Upper lobe of left lung (tissue), 6 donors: ENCODE data around the gene NAT9. TPM values are rescaled to one million over a fixed set of nuclear protein-coding genes. Genes with fewer than 3 reads are reported as not detected.

Experiments used
- ATAC-seq, 2 donors: fragments of 200-7000 bp; cut with Tn5 transposase; one replicate each; pipeline ENCODE4 v1.9.1; 2022; ENCODE audit warnings: mild to moderate bottlenecking in 2 of 2, moderate library complexity in 2 of 2; ENCODE audit not compliant: low FRiP score in 2 of 2
- DNase-seq, 2 donors: peaks; one replicate each; pipeline ENCODE4 v3.0.0-alpha.2; 2019 to 2020
- H3K27ac ChIP-seq, 4 donors: fragments of 200-600 bp; sonication (generic); one replicate each; pipeline ENCODE4 v1.5.1; 2016 to 2019
- H3K27me3 ChIP-seq, 4 donors: fragments of 200-600 bp; sonication (generic); one replicate each; pipeline ENCODE4 v1.5.1; 2017 to 2019
- H3K36me3 ChIP-seq, 4 donors: fragments of 200-600 bp; sonication (generic); one replicate each; pipeline ENCODE4 v1.5.1; 2016 to 2019
- H3K4me1 ChIP-seq, 4 donors: fragments of 200-600 bp; sonication (generic); one replicate each; pipeline ENCODE4 v1.5.1; 2018 to 2019
- H3K4me3 ChIP-seq, 4 donors: fragments of 200-600 bp; sonication (generic); one replicate each; pipeline ENCODE4 v1.5.1; 2017 to 2019; ENCODE audit warnings: mild to moderate bottlenecking in 2 of 4, moderate library complexity in 1 of 4
- H3K9me3 ChIP-seq, 4 donors: fragments of 200-600 bp; sonication (generic); one replicate each; pipeline ENCODE4 v1.5.1; 2018 to 2019
- EP300 ChIP-seq, 4 donors: sonication (generic); formaldehyde crosslinking; IDR thresholded peaks; one replicate each; pipeline ENCODE4 v1.5.1; 2017; ENCODE audit warnings: antibody characterized with exemption in 4 of 4, control low read depth in 2 of 4
- POLR2A ChIP-seq, 4 donors: fragments of 450-650 bp; IDR thresholded peaks; one replicate each; pipeline ENCODE4 v1.5.1; 2016 to 2017; ENCODE audit warnings: antibody characterized with exemption in 4 of 4, mild to moderate bottlenecking in 2 of 4
- POLR2AphosphoS5 ChIP-seq, 2 donors: sonication (generic); formaldehyde crosslinking; IDR thresholded peaks; one replicate each; pipeline ENCODE4 v1.5.1; 2017; ENCODE audit warnings: antibody characterized with exemption in 2 of 2
- WGBS, 2 donors: methylation state at CpG; one replicate each; pipeline ENCODE4 v1.1.5; 2017 to 2018; 5-methylcytosine and 5-hydroxymethylcytosine counted together
- total RNA-seq, 6 donors: library from RNA; depleted of rRNA in 4 of 6; stranded (reverse); fragments of >200 nt in 4 of 6; gene quantifications; one replicate each; pipeline versions ENCODE4 v1.1.0 to v1.2.1, GENCODE V29; 2016 to 2021
- TF ChIP-seq, protein P1 (sequence below), 6 experiments: fragments of 450-650 bp in 4 of 6; fragments of 200-600 bp in 2 of 6; sonication (generic) in 2 of 6; IDR thresholded peaks; one replicate each; pipeline ENCODE4 v1.5.1; 2016 to 2019; ENCODE audit warnings: antibody characterized with exemption in 6 of 6
- donor health status: DM: no; HTN: no; CAD: no; lungs with moderate emphysema.
- donor health status: DM: no; HTN: yes; CAD: no; lungs with severe emphysema.

Gene NAT9
- total RNA-seq, 6 donors from 2014 or later, result 16.1 to 78.6 (median 41.7) TPM

DNA sequence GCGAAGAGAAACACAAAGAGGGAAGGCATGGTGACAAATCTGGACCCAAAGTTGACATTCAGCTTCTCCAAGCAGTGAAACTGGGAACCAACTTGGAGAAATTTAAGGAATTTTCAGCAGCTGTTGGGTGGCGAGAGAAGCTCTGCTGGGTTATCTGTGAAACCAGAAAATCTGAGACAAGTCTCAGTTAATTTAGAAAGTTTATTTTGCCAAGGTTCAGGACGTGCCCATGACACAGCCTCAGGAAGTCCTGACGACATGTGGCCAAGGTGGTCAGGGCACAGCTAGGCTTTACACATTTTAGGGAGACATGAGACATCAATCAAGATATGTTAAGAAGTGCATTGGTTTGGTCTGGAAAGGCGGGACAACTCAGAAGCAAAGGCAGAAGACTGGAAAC, 52.3 kb downstream of the NAT9 start:
- Histone ChIP-seq H3K36me3 (no peaks in the 10 kb centered on the region), H3K9me3 (no peaks in the 10 kb centered on the region), H3K4me1 (no peaks in the 10 kb centered on the region), H3K27me3 (no peaks in the 10 kb centered on the region), H3K27ac (no peak overlapping the region), H3K4me3 (no peak overlapping the region)
- DNase-seq (no peak), ATAC-seq (no peak)
- 60 to 69% methylated on average over 5 of the region's 5 CpGs for WGBS, 2 donors
- TF ChIP-seq EP300 (IDR thresholded peaks at IDR 0.05) (no peak), POLR2A (IDR thresholded peaks at IDR 0.05) (no peak), POLR2AphosphoS5 (IDR thresholded peaks at IDR 0.05) (no peak)
- TF ChIP-seq, protein P1, sequence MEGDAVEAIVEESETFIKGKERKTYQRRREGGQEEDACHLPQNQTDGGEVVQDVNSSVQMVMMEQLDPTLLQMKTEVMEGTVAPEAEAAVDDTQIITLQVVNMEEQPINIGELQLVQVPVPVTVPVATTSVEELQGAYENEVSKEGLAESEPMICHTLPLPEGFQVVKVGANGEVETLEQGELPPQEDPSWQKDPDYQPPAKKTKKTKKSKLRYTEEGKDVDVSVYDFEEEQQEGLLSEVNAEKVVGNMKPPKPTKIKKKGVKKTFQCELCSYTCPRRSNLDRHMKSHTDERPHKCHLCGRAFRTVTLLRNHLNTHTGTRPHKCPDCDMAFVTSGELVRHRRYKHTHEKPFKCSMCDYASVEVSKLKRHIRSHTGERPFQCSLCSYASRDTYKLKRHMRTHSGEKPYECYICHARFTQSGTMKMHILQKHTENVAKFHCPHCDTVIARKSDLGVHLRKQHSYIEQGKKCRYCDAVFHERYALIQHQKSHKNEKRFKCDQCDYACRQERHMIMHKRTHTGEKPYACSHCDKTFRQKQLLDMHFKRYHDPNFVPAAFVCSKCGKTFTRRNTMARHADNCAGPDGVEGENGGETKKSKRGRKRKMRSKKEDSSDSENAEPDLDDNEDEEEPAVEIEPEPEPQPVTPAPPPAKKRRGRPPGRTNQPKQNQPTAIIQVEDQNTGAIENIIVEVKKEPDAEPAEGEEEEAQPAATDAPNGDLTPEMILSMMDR (IDR thresholded peaks at IDR 0.05), result no peak

DNA sequence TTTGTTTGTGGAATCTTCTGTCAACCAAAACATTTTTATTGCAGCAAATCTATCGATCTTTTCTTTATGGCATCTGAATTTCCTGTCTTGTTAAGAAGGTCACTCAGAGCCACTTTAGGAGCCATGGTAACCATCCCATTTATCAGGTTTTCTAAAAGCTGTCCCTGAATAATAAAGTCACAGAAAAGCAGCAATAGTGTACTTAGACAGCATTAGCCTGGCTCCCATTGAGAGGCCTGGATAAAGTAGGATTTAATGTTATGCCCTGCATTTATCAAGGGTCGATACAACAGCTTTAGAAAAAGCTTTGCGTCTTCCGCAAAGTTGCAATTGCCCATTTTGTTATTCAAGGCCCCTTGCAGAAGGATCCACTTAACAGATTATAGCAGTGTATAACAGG, 53.4 kb downstream of the NAT9 start:
- ATAC-seq, result no peak
- DNase-seq, result no peak
- H3K4me3 ChIP-seq, result no peak overlapping the region

More for the DNA sequence above, 53.4 kb downstream of the NAT9 start:
- 89 to 92% methylated on average over 4 of the region's 4 CpGs for WGBS, 2 donors
- H3K36me3 ChIP-seq, result no peaks in the 10 kb centered on the region
- H3K27me3 ChIP-seq, result no peaks in the 10 kb centered on the region
- H3K27ac ChIP-seq, result no peak overlapping the region
- H3K9me3 ChIP-seq, result no peaks in the 10 kb centered on the region
- no peaks in the 10 kb centered on the region for H3K4me1 ChIP-seq
- no peak for TF ChIP-seq POLR2AphosphoS5 (IDR thresholded peaks at IDR 0.05)
- TF ChIP-seq EP300 (IDR thresholded peaks at IDR 0.05), result no peak
- TF ChIP-seq, protein P1 (IDR thresholded peaks at IDR 0.05), result no peak
- no peak for TF ChIP-seq POLR2A (IDR thresholded peaks at IDR 0.05)

Other genes starting within 250 kb of the NAT9 start
- 1 to 10 TPM in 3 of 6 donors, under 1 TPM in 3; 0.49 to 3.1 (median 1.5) TPM for gene CD300LB, start 244.9 kb downstream of the NAT9 start, total RNA-seq
- 10 to 100 TPM in 3 of 6 donors, 1 to 10 TPM in 2, under 1 TPM in 1; 0.98 to 19.4 (median 9.7) TPM for gene CD300C, start 230.2 kb downstream of the NAT9 start, total RNA-seq
- gene CD300H, start 208.8 kb downstream of the NAT9 start, total RNA-seq, result 1 to 10 TPM in 1 of 6 donors, under 1 TPM in 1, not detected in 4; 0.37 to 2.7 TPM
- gene CD300LD, start 184.1 kb downstream of the NAT9 start, total RNA-seq, result not detected
- 10 to 100 TPM in 2 of 6 donors, 1 to 10 TPM in 4; 3.6 to 15.6 (median 6.7) TPM for gene CD300E, start 152.6 kb downstream of the NAT9 start, total RNA-seq
- gene CD300LF, start 63.4 kb downstream of the NAT9 start, total RNA-seq, result 10 to 100 TPM; 14.5 to 70.2 (median 33.4) TPM
- 1 to 10 TPM; 1.1 to 7.1 (median 3.7) TPM for gene RAB37, start 39.1 kb downstream of the NAT9 start, total RNA-seq
- gene NHERF1, start 27.7 kb downstream of the NAT9 start, total RNA-seq, result 10 to 100 TPM; 21.6 to 49.4 (median 34.8) TPM
- gene GRIN2C, start 83.5 kb upstream of the NAT9 start, total RNA-seq, result under 1 TPM in 1 of 6 donors, not detected in 5; 0.17 TPM
- 10 to 100 TPM in 3 of 6 donors, 1 to 10 TPM in 3; 6.8 to 15.1 (median 10.8) TPM for gene FDXR, start 96.6 kb upstream of the NAT9 start, total RNA-seq
- gene FADS6, start 117.3 kb upstream of the NAT9 start, total RNA-seq, result not detected
- gene USH1G, start 146.9 kb upstream of the NAT9 start, total RNA-seq, result under 1 TPM in 1 of 6 donors, not detected in 5; 0.13 TPM
- not detected for gene OTOP2, start 147.9 kb upstream of the NAT9 start, total RNA-seq
- not detected for gene OTOP3, start 159.6 kb upstream of the NAT9 start, total RNA-seq
- 10 to 100 TPM; 21.6 to 60.8 (median 33.3) TPM for gene HID1, start 196.4 kb upstream of the NAT9 start, total RNA-seq
- gene CDR2L, start 211.3 kb upstream of the NAT9 start, total RNA-seq, result 10 to 100 TPM; 15.6 to 48.8 (median 24.7) TPM
- gene MRPL58, start 236.3 kb upstream of the NAT9 start, total RNA-seq, result 10 to 100 TPM; 10.5 to 41.0 (median 21.8) TPM